Activated CD8-positive, alpha-beta T cell treated with anti-CD3 and anti-CD28 coated beads for 36 hours (primary cell): ENCODE results near the gene P3R3URF. TPM values are rescaled to one million over a fixed set of nuclear protein-coding genes. Genes with fewer than 3 reads are reported as not detected.

Experiments
- ATAC-seq: fragments of 200-7000 bp; cut with Tn5 transposase; one replicate; pipeline ENCODE4 v1.10.0; 2021; ENCODE audit warnings: mild to moderate bottlenecking, moderate library complexity
- CTCF ChIA-PET: fragments of 350-600 bp; sonication (Branson Sonifier 250); formaldehyde crosslinking; loops from one replicate; lab custom pipeline; 2021; ENCODE audit warnings: antibody characterized with exemption; lab: Charles Lee
- POLR2A ChIA-PET: fragments of 350-600 bp; sonication (Branson Sonifier 250); formaldehyde crosslinking; loops from one replicate; lab custom pipeline; 2021; ENCODE audit warnings: antibody characterized with exemption; lab: Charles Lee
- DNase-seq: peaks from one replicate; pipeline ENCODE4 v3.0.0-alpha.2; 2020
- H3K27ac Mint-ChIP-seq: one replicate; pipeline ENCODE4 v1.8.0; 2021; ENCODE audit warnings: mild to moderate bottlenecking, mixed read lengths
- H3K27me3 Mint-ChIP-seq: one replicate; pipeline ENCODE4 v1.8.0; 2021; ENCODE audit warnings: mixed read lengths
- H3K36me3 Mint-ChIP-seq: one replicate; pipeline ENCODE4 v1.8.0; 2021; ENCODE audit warnings: low read depth, mixed read lengths
- H3K4me1 Mint-ChIP-seq: one replicate; pipeline ENCODE4 v1.8.0; 2021; ENCODE audit warnings: low read depth, mixed read lengths
- H3K4me3 Mint-ChIP-seq: one replicate; pipeline ENCODE4 v1.8.0; 2021; ENCODE audit warnings: mild to moderate bottlenecking, moderate library complexity, mixed read lengths
- H3K9me3 Mint-ChIP-seq: one replicate; pipeline ENCODE4 v1.8.0; 2021; ENCODE audit warnings: mixed read lengths
- CTCF ChIP-seq: fragments of 200-600 bp; IDR thresholded peaks from one replicate; pipeline ENCODE4 v1.8.0; 2022; ENCODE audit warnings: antibody characterized with exemption, mild to moderate bottlenecking
- intact Hi-C: fragments of 100-400 bp; cut with micrococcal nuclease; formaldehyde crosslinking; loops from one replicate; pipeline ENCODE4 v1.10.0; 2022
- total RNA-seq, 2 experiments: library from RNA; stranded (reverse); gene quantifications; one replicate each; pipeline ENCODE4 v1.2.3, GENCODE V29; 2021

The P3R3URF gene
- total RNA-seq, 2 experiments from 2014 or later: not detected

- no peak overlapping the region for H3K27ac Mint-ChIP-seq
- ChIA-PET CTCF (interaction anchor here (1.0 kb wide), 1 partner anchor 16 kb away, joined by 3 read pairs; no protein-coding TSS in a partner anchor), POLR2A (interaction anchor here (1.0 to 1.8 kb wide), 3 partner anchors 10 to 51 kb away, joined by 3 to 8 read pairs (median 3); partner anchors contain the start of gene RAD54L)
- no peak for TF ChIP-seq CTCF
- H3K36me3 Mint-ChIP-seq: peaks cover 3% of the 10 kb centered on the region
- no peaks in the 10 kb centered on the region for H3K9me3 Mint-ChIP-seq
- H3K4me1 Mint-ChIP-seq: peaks cover 14% of the 10 kb centered on the region
- ATAC-seq: no peak
- no peak for DNase-seq
- intact Hi-C loops: no loop called here
- no peak overlapping the region for H3K4me3 Mint-ChIP-seq
- H3K27me3 Mint-ChIP-seq: no peaks in the 10 kb centered on the region
Observed at GRCh38 chr1:46196609-46197008, 20.3 kb upstream of the P3R3URF start.

- peaks cover 14% of the 10 kb centered on the region for H3K4me1 Mint-ChIP-seq
- no peak overlapping the region for H3K4me3 Mint-ChIP-seq
- CTCF ChIA-PET: interaction anchor here (1.3 to 2.4 kb wide), 2 partner anchors 27 to 29 kb away, joined by 4 to 8 read pairs; no protein-coding TSS in a partner anchor
- intact Hi-C loops: no loop called here
- peaks cover 6% of the 10 kb centered on the region for H3K36me3 Mint-ChIP-seq
- DNase-seq (no peak), ATAC-seq (no peak)
- H3K27me3 Mint-ChIP-seq: no peaks in the 10 kb centered on the region
- no peak overlapping the region for H3K27ac Mint-ChIP-seq
- no peaks in the 10 kb centered on the region for H3K9me3 Mint-ChIP-seq
- POLR2A ChIA-PET: interaction anchor here (1.2 to 1.5 kb wide), 2 partner anchors 10 kb away, joined by 5 to 9 read pairs; no protein-coding TSS in a partner anchor
- no peak for TF ChIP-seq CTCF
Observed at GRCh38 chr1:46194641-46195193, 18.4 kb upstream of the P3R3URF start.

- Mint-ChIP-seq H3K4me3 (no peak overlapping the region), H3K9me3 (no peaks in the 10 kb centered on the region), H3K36me3 (peaks cover 9% of the 10 kb centered on the region), H3K4me1 (peaks cover 10% of the 10 kb centered on the region), H3K27me3 (no peaks in the 10 kb centered on the region), H3K27ac (no peak overlapping the region)
- ChIA-PET POLR2A (interaction anchor here (1.5 kb wide), 1 partner anchor 9 kb away, joined by 9 read pairs; no protein-coding TSS in a partner anchor), CTCF (interaction anchor here (2.4 kb wide), 1 partner anchor 29 kb away, joined by 8 read pairs; no protein-coding TSS in a partner anchor)
- no peak for DNase-seq
- TF ChIP-seq CTCF: no peak
- ATAC-seq: no peak
- intact Hi-C loops: no loop called here
Observed at GRCh38 chr1:46193984-46194570, 17.8 kb upstream of the P3R3URF start.

GRCh38 chr1:46193285-46193684 is 17.0 kb upstream of the P3R3URF start:
- H3K36me3 Mint-ChIP-seq: peaks cover 9% of the 10 kb centered on the region
- intact Hi-C loops: no loop called here
- ATAC-seq (no peak), DNase-seq (no peak)
- no peak overlapping the region for H3K4me3 Mint-ChIP-seq
- peaks cover 8% of the 10 kb centered on the region for H3K4me1 Mint-ChIP-seq
- no peak overlapping the region for H3K27ac Mint-ChIP-seq
- H3K27me3 Mint-ChIP-seq: no peaks in the 10 kb centered on the region
- H3K9me3 Mint-ChIP-seq: no peaks in the 10 kb centered on the region
- no peak for TF ChIP-seq CTCF
- ChIA-PET CTCF (interaction anchor here (1.0 to 2.4 kb wide), 2 partner anchors 30 to 52 kb away, joined by 3 to 8 read pairs; no protein-coding TSS in a partner anchor), POLR2A (interaction anchor here (1.5 kb wide), 1 partner anchor 9 kb away, joined by 9 read pairs; no protein-coding TSS in a partner anchor)

- Mint-ChIP-seq H3K36me3 (peaks cover 9% of the 10 kb centered on the region), H3K27me3 (no peaks in the 10 kb centered on the region), H3K9me3 (no peaks in the 10 kb centered on the region), H3K4me1 (peaks cover 5% of the 10 kb centered on the region), H3K4me3 (no peak overlapping the region), H3K27ac (no peak overlapping the region)
- ChIA-PET POLR2A (interaction anchor here (1.1 kb wide), 1 partner anchor 25 kb away, joined by 3 read pairs; no protein-coding TSS in a partner anchor), CTCF (interaction anchor here (0.9 to 2.0 kb wide), 5 partner anchors 11 to 150 kb away, joined by 3 to 7 read pairs (median 3); partner anchors contain the start of gene LURAP1)
- no peak for DNase-seq
- intact Hi-C loops: no loop called here
- no peak for ATAC-seq
- TF ChIP-seq CTCF: no peak
Observed at GRCh38 chr1:46192171-46192570, 15.9 kb upstream of the P3R3URF start.
